Tibial artery (tissue), 4 donors: ENCODE measurements around the gene ARHGAP25.
"Not testable (repeated sequence)": the region's sequence is repeated elsewhere in the genome, so short reads cannot be mapped to it uniquely, and the experiment has no call there.

Experiments
- DNase-seq, 2 donors: peaks; one replicate each; pipeline ENCODE4 v3.0.0-alpha.2; 2019
- H3K27ac ChIP-seq, 2 donors: fragments of 200-600 bp; sonication (generic) in 1 of 2; 1 replicate in 1 of 2; 2 replicates in 1 of 2; pipeline ENCODE4 v1.5.1; 2018 to 2019; ENCODE audit warnings: mild to moderate bottlenecking in 1 of 2
- H3K27me3 ChIP-seq, 2 donors: fragments of 200-600 bp; sonication (generic) in 1 of 2; one replicate each; pipeline versions ENCODE4 v1.5.1 to v1.6.0; 2016 to 2019
- H3K36me3 ChIP-seq, 3 donors: fragments of 200-600 bp; sonication (generic) in 2 of 3; one replicate each; pipeline ENCODE4 v1.5.1; 2016 to 2019; ENCODE audit warnings: mild to moderate bottlenecking in 2 of 3
- H3K4me1 ChIP-seq, 4 donors: fragments of 200-600 bp; sonication (generic) in 2 of 4; 1 replicate in 3 of 4; 2 replicates in 1 of 4; pipeline ENCODE4 v1.5.1; 2016 to 2019
- H3K4me3 ChIP-seq, 2 donors: fragments of 200-600 bp; sonication (generic) in 1 of 2; 1 replicate in 1 of 2; 2 replicates in 1 of 2; pipeline ENCODE4 v1.5.1; 2018 to 2019; ENCODE audit warnings: mild to moderate bottlenecking in 2 of 2
- H3K9me3 ChIP-seq, 3 donors: fragments of 200-600 bp; sonication (generic) in 1 of 3; one replicate each; pipeline ENCODE4 v1.5.1; 2016 to 2019
- intact Hi-C: fragments of 100-400 bp; cut with DNase I; formaldehyde crosslinking; loops from one replicate; pipeline ENCODE4 v1.15.0; 2023; ENCODE audit warnings: low total_unique reads
- TF ChIP-seq, protein P1 (sequence below), 2 experiments: fragments of 200-600 bp in 1 of 2; fragments of 450-650 bp in 1 of 2; IDR thresholded peaks; one replicate each; pipeline ENCODE4 v1.5.1; 2017 to 2019; ENCODE audit warnings: antibody characterized with exemption in 2 of 2, mild to moderate bottlenecking in 1 of 2, moderate library complexity in 1 of 2

The ARHGAP25 gene

GRCh38 chr2:68800517-68800916 lies 65.9 kb downstream of the ARHGAP25 start:
- TF ChIP-seq, protein P1, sequence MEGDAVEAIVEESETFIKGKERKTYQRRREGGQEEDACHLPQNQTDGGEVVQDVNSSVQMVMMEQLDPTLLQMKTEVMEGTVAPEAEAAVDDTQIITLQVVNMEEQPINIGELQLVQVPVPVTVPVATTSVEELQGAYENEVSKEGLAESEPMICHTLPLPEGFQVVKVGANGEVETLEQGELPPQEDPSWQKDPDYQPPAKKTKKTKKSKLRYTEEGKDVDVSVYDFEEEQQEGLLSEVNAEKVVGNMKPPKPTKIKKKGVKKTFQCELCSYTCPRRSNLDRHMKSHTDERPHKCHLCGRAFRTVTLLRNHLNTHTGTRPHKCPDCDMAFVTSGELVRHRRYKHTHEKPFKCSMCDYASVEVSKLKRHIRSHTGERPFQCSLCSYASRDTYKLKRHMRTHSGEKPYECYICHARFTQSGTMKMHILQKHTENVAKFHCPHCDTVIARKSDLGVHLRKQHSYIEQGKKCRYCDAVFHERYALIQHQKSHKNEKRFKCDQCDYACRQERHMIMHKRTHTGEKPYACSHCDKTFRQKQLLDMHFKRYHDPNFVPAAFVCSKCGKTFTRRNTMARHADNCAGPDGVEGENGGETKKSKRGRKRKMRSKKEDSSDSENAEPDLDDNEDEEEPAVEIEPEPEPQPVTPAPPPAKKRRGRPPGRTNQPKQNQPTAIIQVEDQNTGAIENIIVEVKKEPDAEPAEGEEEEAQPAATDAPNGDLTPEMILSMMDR (IDR thresholded peaks at IDR 0.05) = no peak
- Histone ChIP-seq H3K27ac (no peak overlapping the region), H3K27me3 (no peaks in the 10 kb centered on the region), H3K36me3 (no peaks in the 10 kb centered on the region), H3K9me3 (no peaks in the 10 kb centered on the region), H3K4me1 (no peaks in the 10 kb centered on the region), H3K4me3 (no peak overlapping the region)
- intact Hi-C loops = no loop called here
- DNase-seq = no peak

GRCh38 chr2:68802161-68802560 lies 67.5 kb downstream of the ARHGAP25 start:
- intact Hi-C loops, H3K27me3 ChIP-seq, DNase-seq, H3K27ac ChIP-seq, H3K4me1 ChIP-seq, H3K4me3 ChIP-seq, H3K9me3 ChIP-seq, H3K36me3 ChIP-seq: not testable (repeated sequence)

GRCh38 chr2:68805025-68805424 lies 70.4 kb downstream of the ARHGAP25 start:
- Histone ChIP-seq H3K9me3 (no peaks in the 10 kb centered on the region), H3K4me3 (no peak overlapping the region), H3K4me1 (peaks cover 0 to 13% (median 0%) of the 10 kb centered on the region in 4 donors), H3K27ac (no peak overlapping the region), H3K27me3 (no peaks in the 10 kb centered on the region), H3K36me3 (no peaks in the 10 kb centered on the region)
- DNase-seq = no peak
- intact Hi-C loops = loop anchor here (5.0 kb wide), 1 partner anchor 43 kb away; no protein-coding TSS in a partner anchor
- TF ChIP-seq, protein P1 (IDR thresholded peaks at IDR 0.05) = no peak

DNA sequence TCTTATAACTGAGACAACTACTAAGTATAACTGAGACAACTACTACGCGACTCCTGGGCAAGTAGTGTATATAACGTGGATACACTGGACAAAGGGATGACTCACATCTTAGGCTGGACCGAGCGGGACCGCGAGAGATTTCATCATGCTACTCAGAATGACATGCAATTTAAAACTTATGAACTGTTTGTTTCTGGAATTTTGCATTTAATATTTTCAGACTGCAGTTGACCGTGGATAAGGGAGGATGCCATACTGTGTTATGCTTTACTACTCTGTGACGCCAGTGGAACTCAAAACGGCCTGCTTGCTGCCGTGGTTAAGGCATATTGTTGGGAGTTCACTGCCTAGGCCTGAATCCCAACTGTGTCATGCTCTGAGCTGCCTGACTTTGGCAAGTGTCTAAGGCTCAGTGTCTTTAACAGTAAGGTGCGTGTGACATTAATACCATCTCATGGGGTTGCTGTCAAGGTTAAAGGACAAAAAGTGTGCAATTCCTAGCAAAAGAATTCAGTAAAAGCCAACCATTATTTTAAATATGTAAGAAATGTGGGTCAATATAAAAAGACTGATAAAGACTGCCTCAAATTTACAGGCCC lies 72.0 kb downstream of the ARHGAP25 start:
- Histone ChIP-seq H3K27ac (no peak overlapping the region), H3K4me3 (no peak overlapping the region), H3K9me3 (no peaks in the 10 kb centered on the region), H3K27me3 (no peaks in the 10 kb centered on the region), H3K4me1 (peaks cover 0 to 27% (median 9%) of the 10 kb centered on the region in 4 donors), H3K36me3 (no peaks in the 10 kb centered on the region)
- TF ChIP-seq, protein P1 (IDR thresholded peaks at IDR 0.05) = no peak
- intact Hi-C loops = loop anchor here (5.0 kb wide), 1 partner anchor 44 kb away; no protein-coding TSS in a partner anchor
- no peak for DNase-seq

GRCh38 chr2:68807821-68808266 lies 73.2 kb downstream of the ARHGAP25 start:
- Histone ChIP-seq H3K27ac (peak overlapping the region in 1 of 2 donors; percentile 19), H3K36me3 (no peaks in the 10 kb centered on the region), H3K4me1 (peaks cover 0 to 33% (median 16%) of the 10 kb centered on the region in 4 donors), H3K4me3 (no peak overlapping the region), H3K27me3 (no peaks in the 10 kb centered on the region), H3K9me3 (no peaks in the 10 kb centered on the region)
- TF ChIP-seq, protein P1 (IDR thresholded peaks at IDR 0.05) = no peak
- intact Hi-C loops = loop anchor here (5.0 kb wide), 1 partner anchor 46 kb away; no protein-coding TSS in a partner anchor
- DNase-seq = peak; percentile 69 to 74

DNA sequence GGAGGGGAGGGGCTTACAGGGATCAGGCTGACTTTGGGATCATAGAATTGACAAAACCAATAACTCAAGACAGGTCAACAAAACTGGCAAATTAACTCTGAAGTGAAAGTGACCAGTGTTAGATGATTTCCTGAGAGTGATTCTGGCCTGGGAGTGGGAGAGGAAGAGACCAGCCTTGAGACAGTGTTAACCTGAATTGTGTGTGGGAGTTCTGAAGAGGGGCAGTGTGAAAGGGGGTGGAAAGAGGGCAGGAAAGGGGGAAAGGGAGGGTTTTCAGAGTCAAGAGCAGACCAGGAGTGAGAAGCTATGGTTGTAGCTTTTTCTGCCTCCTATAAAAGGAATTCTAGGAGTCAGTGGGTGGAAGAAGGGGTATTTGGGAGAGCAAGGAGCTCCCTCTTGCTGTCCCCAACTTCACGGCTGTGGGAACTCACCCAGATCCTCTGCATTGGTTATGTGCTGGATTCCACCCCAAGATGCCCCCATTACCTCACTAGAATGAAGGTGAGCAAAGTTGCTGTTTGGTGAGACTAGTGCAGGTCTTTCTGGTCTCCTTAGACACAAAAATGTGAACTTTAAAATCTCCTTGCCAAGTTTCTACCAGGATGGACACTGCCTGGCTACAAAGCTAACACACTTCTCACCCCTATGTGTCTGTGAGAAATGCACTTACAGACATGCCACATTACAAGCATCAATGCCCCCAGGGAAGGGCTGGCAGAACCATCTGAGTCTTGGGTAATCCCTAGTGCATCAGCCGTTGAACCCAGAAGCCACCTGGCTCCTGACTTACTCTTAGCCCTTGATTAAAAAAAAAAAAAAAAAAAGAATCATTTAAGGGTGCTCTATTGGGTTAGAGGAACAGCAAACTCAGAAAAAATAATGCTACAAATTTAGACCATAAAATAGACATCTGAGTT lies 75.0 kb downstream of the ARHGAP25 start:
- H3K27me3 ChIP-seq = no peaks in the 10 kb centered on the region
- H3K9me3 ChIP-seq = no peaks in the 10 kb centered on the region
- no peaks in the 10 kb centered on the region for H3K36me3 ChIP-seq
- H3K4me1 ChIP-seq = peaks cover 0 to 33% (median 16%) of the 10 kb centered on the region in 4 donors
- TF ChIP-seq, protein P1 (IDR thresholded peaks at IDR 0.05) = no peak
- intact Hi-C loops = loop anchor here (5.0 kb wide), 1 partner anchor 47 kb away; no protein-coding TSS in a partner anchor
- no peak overlapping the region for H3K27ac ChIP-seq
- no peak for DNase-seq
- H3K4me3 ChIP-seq = no peak overlapping the region
